KOPT-K1 (cell line): ENCODE data around the gene ZNF532.
"Not testable (repeated sequence)": the region's sequence is repeated elsewhere in the genome, so short reads cannot be mapped to it uniquely, and the experiment has no call there.

Experiments
- H3K27ac ChIP-seq: fragments of 200-600 bp; sonication (generic); 2 replicates; pipeline ENCODE4 v1.5.1; 2016; ENCODE audit warnings: antibody characterized with exemption, mild to moderate bottlenecking, low read depth, low read length; ENCODE audit not compliant: poor library complexity, severe bottlenecking
- H3K36me3 ChIP-seq: fragments of 200-600 bp; sonication (generic); 2 replicates; pipeline ENCODE4 v1.5.1; 2017; ENCODE audit warnings: antibody characterized with exemption, mild to moderate bottlenecking, low read length, moderate library complexity; ENCODE audit not compliant: insufficient read depth
- H3K9me3 ChIP-seq: fragments of 200-600 bp; sonication (generic); 2 replicates; pipeline ENCODE4 v1.5.1; 2017; ENCODE audit warnings: antibody characterized with exemption, low read length, mild to moderate bottlenecking; ENCODE audit not compliant: insufficient read depth, poor library complexity, severe bottlenecking

Gene ZNF532

DNA sequence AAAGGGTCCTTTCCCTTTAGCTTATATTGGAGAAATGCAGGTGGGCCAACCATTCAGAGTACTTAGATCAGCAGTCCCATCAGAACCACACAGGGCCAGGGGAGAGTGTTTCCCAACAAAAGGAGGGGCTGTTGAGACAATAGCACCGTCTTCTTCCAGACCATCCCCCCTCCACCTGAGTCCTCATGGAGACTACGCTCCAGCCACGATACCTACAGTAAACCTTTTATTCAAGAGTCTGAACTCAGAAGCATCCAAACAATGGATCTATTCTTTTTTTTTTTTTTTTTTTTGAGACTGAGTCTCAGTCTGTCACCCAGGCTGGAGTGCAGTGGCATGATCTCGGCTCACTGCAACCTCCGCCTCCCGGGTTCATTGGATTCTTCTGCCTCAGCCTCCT, 25.7 kb upstream of the ZNF532 start:
- Histone ChIP-seq H3K27ac (no peak overlapping the region), H3K9me3 (no peaks in the 10 kb centered on the region)

DNA sequence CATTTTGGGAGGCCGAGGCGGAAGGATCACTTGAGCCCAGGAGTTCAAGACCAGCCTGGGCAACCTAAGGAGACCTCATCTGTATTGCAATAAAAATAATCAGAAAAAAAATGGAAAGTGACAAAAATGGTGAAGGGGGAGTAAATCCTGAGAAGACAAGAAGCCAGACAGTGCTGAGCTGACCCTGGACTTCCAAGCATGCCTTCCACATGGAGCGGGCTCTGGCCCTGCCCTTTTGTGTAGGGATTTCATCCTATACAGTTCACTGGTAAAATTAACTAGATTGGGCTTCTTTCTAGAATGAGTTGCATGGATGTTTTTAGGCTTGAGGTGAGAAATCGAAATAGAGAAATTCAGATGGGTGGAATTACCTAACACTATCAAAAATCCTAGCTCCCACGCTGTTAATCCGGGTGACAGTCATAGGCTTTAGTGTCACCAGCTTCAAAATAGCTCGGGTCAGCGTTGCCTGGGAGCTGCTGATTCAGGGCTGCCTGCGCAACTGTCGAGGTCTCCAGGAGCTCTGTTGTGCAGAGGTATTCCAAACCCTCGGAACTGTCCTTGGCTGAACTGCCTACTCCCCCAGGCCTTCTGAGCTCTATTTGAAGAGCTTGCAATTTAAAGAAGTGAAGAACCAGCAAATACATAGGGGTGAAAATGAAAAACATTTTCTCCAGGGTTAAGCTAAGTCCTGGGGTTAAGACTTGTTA, 21.5 kb upstream of the ZNF532 start:
- Histone ChIP-seq H3K36me3 (no peaks in the 10 kb centered on the region), H3K27ac (no peak overlapping the region), H3K9me3 (no peaks in the 10 kb centered on the region)

More for the DNA sequence above, 25.7 kb upstream of the ZNF532 start:
- H3K36me3 ChIP-seq = no peaks in the 10 kb centered on the region

DNA sequence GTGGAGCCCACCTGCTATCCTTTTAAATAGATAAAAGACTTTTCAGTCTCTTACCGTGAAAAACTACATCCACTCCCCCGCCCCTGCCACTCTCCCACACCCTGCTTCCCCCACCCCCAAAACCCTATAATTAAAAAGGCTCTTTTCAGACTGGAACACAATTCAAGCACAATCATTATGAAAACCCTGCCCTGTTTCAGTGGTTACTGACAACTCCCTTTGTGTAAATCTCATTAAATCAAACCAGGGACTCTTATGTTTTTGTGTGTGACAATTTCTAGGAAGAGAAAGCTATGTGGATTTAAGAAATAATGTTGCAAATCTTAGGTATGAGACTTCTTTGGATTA, 21.0 kb upstream of the ZNF532 start:
- Histone ChIP-seq H3K27ac (no peak overlapping the region), H3K9me3 (no peaks in the 10 kb centered on the region), H3K36me3 (no peaks in the 10 kb centered on the region)

DNA sequence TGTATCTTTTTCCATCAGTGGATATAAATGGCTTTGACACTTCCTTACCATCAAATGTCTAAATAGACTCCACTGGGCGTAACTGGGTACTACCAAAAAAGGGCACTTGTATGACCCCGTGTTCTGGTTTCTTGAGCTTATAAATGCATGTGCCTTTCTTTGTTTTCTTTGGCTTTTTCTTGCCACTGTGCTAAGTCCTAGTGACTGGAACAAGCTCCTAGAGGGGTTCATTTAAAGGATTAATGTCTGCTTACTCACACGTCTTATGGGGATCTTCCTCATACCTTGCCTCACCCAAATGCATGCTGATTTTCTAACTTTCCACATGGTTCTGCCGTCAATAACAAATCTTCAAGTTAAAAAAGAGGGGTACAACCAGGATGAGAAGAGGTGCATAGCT, 19.8 kb upstream of the ZNF532 start:
- Histone ChIP-seq H3K27ac (no peak overlapping the region), H3K9me3 (no peaks in the 10 kb centered on the region), H3K36me3 (no peaks in the 10 kb centered on the region)

DNA sequence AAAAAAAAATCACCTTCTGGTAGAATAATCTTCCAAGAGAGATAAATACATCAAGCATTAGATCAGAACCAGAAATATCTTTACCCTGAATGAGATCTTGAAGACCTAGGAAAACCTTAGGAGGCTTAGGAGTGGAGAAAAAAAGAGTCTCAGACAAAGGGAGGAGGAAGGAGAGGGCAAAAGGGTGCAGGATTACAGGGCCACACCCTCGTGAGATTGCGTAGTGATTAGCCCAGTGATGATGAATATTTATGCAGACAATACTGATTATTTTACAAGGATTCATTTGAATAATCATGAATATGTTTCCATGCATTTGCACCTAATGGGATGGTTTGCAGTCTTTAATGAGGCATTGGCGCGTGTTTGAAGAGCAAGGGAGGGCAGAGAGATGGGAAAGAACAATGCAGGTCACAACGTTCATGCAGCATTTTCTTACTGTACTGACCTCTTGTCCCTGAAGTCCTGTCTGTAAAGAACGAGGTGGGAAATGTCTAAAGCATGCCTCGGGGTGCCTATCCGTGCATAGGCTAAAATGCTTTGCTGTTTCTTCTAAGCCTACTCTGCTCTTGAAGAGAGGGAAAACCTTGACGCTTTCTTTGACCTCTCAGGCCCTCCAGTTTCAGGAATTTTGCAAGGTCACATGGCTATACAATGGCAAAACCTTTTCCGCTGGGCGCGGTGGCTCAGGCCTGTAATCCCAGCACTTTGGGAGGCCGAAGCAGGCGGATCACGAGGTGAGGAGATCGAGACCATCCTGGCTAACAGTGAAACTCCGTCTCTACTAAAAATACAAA, 18.6 kb upstream of the ZNF532 start:
- Histone ChIP-seq H3K36me3 (no peaks in the 10 kb centered on the region), H3K9me3 (no peaks in the 10 kb centered on the region), H3K27ac (no peak overlapping the region)

DNA sequence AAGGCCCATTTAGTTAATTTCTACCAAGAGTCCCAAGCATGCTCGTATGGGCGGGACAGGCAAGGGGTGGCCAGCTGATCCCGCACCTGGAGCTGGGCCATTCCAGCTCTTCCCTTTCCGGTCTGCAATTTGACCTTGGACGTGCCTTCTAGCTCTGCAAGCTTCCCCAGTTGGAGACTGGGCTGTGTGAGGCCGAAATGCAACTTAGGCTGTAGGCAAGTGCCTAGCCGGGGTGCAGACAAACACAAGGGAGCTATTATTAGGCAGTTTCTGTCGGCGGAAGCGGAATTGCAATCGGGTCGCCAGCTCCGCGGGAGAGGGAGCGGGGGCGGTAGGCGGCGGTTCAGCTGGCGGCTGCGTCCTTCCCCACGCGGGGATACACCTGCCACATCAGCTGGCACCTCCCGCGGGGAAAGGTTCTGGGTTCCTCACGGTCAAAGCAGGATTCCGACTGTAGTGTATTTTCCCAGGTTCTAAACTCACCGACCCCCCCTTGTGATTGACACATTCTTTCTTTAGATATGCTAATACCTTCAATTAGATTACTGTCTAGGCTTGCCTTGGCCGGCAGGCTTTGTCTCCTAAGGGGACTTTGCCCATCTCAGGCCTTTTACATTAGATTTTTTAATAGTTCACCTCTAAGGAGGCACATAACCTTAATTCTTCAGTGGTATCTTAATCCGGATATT, 17.1 kb upstream of the ZNF532 start:
- no peaks in the 10 kb centered on the region for H3K36me3 ChIP-seq
- no peak overlapping the region for H3K27ac ChIP-seq
- no peaks in the 10 kb centered on the region for H3K9me3 ChIP-seq

DNA sequence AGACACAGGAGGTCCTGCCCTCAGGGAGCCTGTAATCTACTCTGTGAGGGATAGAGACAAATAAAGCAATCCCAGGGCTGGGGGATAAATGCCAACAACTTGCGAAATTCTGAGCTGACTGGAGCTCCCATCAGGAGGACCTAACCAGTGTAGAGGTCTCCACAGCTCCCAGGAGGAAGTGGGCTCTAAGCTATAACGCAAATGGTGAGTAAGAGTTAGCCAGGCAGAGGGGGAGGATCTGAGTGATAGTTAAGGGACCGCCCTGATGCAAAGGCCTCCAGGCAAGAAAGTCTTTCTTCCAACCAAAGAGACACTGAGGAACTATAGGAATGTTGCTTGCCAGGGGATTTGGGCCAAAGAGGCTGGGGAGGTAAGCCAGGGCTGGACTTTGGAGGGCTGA, 16.0 kb upstream of the ZNF532 start:
- H3K27ac ChIP-seq = no peak overlapping the region
- no peaks in the 10 kb centered on the region for H3K9me3 ChIP-seq
- no peaks in the 10 kb centered on the region for H3K36me3 ChIP-seq

DNA sequence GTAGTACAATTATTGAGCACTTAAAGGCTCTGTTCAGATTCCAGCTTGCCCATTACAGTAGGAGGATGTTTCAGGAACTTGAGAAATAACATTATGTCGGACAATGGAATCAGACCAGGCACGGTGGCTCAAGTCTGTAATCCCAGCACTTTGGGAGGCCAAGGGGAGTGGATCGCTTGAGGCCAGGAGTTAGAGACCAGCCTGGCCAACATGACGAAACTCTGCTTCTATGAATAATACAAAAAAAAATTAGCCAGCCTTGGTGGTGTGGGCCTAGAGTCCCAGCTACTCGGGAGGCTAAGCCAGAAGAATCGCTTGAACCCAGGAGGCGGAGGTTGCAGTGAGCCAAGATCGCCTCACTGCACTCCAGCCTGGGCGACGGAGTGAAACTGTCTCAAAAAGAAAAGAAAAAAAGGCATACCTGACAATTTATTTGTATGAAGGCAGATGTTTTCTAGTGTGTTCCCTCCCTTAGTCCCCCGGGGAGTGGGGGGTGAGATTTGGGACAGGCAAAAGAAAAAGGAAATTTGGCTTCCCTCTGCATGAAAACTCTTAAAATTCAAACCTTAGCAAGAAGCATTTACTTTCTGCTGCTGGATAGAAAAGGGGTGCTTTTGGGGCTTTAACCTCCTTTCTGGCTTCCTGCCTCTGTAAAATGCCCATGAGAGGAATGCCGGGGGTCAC, 13.7 kb upstream of the ZNF532 start:
- Histone ChIP-seq H3K27ac (no peak overlapping the region), H3K9me3 (no peaks in the 10 kb centered on the region), H3K36me3 (no peaks in the 10 kb centered on the region)

DNA sequence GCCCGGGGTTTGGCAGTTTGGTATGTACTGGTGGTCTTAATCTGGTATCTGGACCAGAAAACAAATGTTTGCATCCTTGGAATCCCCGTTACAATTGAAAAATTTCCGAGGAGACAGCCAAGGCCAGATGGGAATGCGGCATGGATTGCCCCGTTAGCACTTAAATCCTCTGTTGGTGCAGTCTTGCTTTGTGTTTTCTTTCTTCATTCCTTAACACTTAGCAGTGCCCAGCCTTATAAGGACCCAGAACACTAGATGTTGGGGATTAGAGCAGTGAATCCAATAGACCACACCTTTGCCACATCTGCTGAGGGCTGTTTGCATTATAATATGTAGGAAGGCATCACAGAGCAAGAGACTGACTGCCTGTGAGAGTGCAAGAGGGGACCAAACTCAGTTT, 12.8 kb upstream of the ZNF532 start:
- no peaks in the 10 kb centered on the region for H3K36me3 ChIP-seq
- no peaks in the 10 kb centered on the region for H3K9me3 ChIP-seq
- no peak overlapping the region for H3K27ac ChIP-seq

DNA sequence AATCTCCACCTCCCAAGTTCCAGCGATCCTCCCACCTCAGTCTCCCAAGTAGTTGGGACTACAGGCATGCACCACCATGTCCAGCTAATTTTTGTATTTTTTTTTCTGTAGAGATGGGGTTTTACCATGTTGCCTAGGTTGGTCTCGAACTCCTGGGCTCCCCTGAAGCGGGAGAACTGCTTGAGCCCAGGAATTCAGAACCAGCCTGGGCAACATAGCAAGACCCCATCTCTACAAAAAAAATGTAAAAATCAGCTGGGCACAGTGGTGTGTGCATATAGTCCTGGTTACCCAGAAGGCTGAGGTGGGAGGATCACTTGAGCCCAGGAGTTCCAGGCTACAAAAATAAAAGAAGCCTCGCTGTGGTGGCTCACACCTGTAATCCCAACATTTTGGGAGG, 12.0 kb upstream of the ZNF532 start:
- Histone ChIP-seq H3K36me3 (no peaks in the 10 kb centered on the region), H3K9me3 (no peaks in the 10 kb centered on the region), H3K27ac (no peak overlapping the region)

DNA sequence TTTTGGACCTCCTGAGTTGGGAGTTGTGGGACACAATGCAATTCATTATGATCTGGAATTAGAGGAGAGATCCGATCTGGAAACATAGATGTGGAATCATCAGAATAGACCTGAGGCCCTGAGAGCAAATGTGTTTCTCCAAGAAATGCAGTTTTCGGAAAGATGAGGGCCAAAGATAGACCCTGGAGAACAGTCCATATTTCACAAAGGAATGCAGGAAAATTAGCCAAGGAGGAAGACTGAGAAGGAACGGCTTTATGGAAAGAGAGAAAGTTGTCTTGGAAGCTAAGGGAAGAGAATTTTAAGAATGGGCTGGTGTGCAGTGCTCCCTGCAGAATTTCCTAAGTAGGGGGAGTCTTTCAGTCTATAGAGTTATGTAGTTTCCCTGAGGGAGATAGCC, 11.1 kb upstream of the ZNF532 start:
- no peaks in the 10 kb centered on the region for H3K36me3 ChIP-seq

DNA sequence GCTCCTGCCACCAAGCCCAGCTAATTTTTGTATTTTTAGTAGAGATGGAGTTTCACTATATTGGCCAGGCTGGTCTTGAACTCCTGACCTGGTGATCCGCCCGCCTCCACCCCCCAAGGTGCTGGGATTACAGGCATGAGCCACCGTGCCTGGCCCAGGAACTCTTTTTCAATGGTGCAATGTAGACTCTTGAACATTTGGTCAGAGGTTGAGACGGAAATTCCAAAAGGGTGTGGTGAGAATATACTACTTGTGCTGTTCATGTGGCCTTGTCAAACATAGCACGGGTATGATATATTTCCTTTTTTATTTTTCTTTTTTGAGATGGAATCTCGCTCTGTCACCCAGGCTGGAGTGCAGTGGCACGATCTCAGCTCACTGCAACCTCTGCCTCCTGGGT, 9.2 kb upstream of the ZNF532 start:
- not testable (repeated sequence) for H3K9me3 ChIP-seq, H3K27ac ChIP-seq, H3K36me3 ChIP-seq

More for the DNA sequence above, 11.1 kb upstream of the ZNF532 start:
- Histone ChIP-seq H3K27ac (no peak overlapping the region), H3K9me3 (no peaks in the 10 kb centered on the region)

DNA sequence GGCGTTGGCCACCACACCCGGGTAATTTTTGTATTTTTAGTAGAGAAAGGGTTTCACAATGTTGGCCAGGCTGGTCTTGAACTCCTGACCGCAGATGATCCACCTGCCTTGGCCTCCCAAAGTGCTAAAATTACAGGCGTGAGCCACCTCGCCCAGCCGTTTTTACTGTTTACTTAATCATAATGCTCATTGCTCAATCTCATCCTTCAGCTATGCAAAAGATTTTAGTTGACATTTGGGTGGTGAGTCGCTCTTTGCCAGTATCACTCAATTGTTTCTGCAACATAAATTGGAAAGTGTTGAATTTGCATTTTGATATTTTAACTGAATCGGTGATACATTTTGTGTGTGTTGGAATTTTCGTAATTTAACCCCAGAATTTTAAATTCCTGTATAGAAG, 7.8 kb upstream of the ZNF532 start:
- H3K9me3 ChIP-seq = no peaks in the 10 kb centered on the region
- no peaks in the 10 kb centered on the region for H3K36me3 ChIP-seq
- H3K27ac ChIP-seq = no peak overlapping the region

DNA sequence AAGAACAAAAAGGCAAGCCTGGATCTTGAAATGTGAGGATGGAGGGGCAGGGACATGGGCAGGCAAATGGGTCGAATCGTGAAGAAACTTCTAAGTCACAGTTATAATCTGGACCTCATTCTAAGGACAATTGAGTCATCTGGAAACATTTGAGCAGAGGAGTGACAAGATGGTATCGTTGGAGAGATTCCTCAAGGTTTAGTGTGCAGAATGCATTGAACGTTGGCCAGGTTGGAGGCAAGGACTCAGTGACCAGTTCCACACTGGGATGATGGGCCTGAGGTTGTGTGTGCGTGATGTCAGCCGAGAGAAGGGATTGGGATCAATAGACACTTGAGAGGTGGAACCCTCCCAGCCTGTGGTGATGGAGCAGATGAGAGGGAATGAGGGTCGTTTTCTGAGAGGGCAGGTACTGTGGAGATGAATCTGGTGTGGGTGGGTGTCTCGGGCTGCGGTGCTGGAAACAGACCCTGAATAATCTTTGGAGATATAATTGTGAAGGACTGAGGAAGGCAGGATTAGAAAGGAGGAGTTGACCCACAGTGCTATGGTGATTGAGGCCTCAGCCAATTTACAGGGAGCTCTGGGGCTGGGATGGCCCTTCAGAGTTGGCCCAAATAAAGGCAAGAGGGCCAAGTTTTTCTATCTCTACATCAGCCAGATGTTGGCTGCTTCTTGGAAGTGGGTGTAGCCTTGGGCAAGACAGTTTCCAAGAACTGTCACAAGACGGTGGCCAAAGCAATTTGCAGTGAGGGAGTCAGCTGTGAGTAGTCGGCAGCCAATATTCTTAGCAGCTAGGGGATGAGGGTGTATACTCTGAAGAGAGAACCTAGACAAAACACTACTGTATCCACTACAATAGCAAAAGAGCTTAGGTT, 5.8 kb upstream of the ZNF532 start:
- Histone ChIP-seq H3K36me3 (no peaks in the 10 kb centered on the region), H3K27ac (no peak overlapping the region), H3K9me3 (no peaks in the 10 kb centered on the region)
